ENCODE measurements around the gene WDFY4. TPM values are rescaled to one million over a fixed set of nuclear protein-coding genes. Genes with fewer than 3 reads are reported as not detected.

WDFY4 gene
- total RNA-seq, 2 donors from 2014 or later, result not detected

GRCh38 chr10:48813825-48814224 lies 129.2 kb downstream of the WDFY4 start:
- no peak for DNase-seq
- Mint-ChIP-seq H3K27me3 (ENCODE audit: insufficient read depth) (peaks cover 68% of the 10 kb centered on the region), H3K27ac (no peak overlapping the region), H3K36me3 (ENCODE audit: low read depth) (no peaks in the 10 kb centered on the region), H3K4me3 (no peak overlapping the region), H3K4me1 (no peaks in the 10 kb centered on the region), H3K9me3 (no peaks in the 10 kb centered on the region)
- H3K4me1 ChIP-seq (ENCODE audit: control insufficient read depth, insufficient read depth, low read length), result no peaks in the 10 kb centered on the region
- H3K9me3 ChIP-seq (ENCODE audit: control insufficient read depth, low read length), result no peaks in the 10 kb centered on the region
- no peak overlapping the region for H3K27ac ChIP-seq (ENCODE audit: low read depth, low read length)
- H3K4me3 ChIP-seq (ENCODE audit: low read length), result no peak overlapping the region
- H3K36me3 ChIP-seq (ENCODE audit: control insufficient read depth, insufficient read depth, low read length), result no peaks in the 10 kb centered on the region
- WGBS, 2 experiments (ENCODE audit: insufficient coverage in 1 of 2, insufficient read length in 1 of 2), result 90 to 100% methylated on average over 1 to 3 of the region's 3 CpGs
- H3K9ac ChIP-seq (ENCODE audit: extremely low read depth, low read length, poor library complexity, severe bottlenecking), result no peak overlapping the region
- H3K27me3 ChIP-seq (ENCODE audit: control insufficient read depth, insufficient read depth, low read length, poor library complexity, severe bottlenecking), result no peaks in the 10 kb centered on the region
- TF ChIP-seq CTCF (conservative IDR thresholded peaks at IDR 0.05), result no peak

GRCh38 chr10:48814933-48815332 lies 130.3 kb downstream of the WDFY4 start:
- Histone ChIP-seq H3K36me3 (ENCODE audit: control insufficient read depth, insufficient read depth, low read length) (no peaks in the 10 kb centered on the region), H3K27ac (ENCODE audit: low read depth, low read length) (no peak overlapping the region), H3K4me1 (ENCODE audit: control insufficient read depth, insufficient read depth, low read length) (no peaks in the 10 kb centered on the region), H3K9me3 (ENCODE audit: control insufficient read depth, low read length) (no peaks in the 10 kb centered on the region), H3K27me3 (ENCODE audit: control insufficient read depth, insufficient read depth, low read length, poor library complexity, severe bottlenecking) (no peaks in the 10 kb centered on the region), H3K9ac (ENCODE audit: extremely low read depth, low read length, poor library complexity, severe bottlenecking) (no peak overlapping the region), H3K4me3 (ENCODE audit: low read length) (no peak overlapping the region)
- Mint-ChIP-seq H3K27me3 (ENCODE audit: insufficient read depth) (peaks cover 79% of the 10 kb centered on the region), H3K27ac (no peak overlapping the region), H3K4me1 (no peaks in the 10 kb centered on the region), H3K4me3 (no peak overlapping the region), H3K36me3 (ENCODE audit: low read depth) (no peaks in the 10 kb centered on the region), H3K9me3 (no peaks in the 10 kb centered on the region)
- no peak for DNase-seq
- TF ChIP-seq CTCF (conservative IDR thresholded peaks at IDR 0.05), result no peak
- WGBS, 2 experiments (ENCODE audit: insufficient coverage in 1 of 2, insufficient read length in 1 of 2), result 50% methylated on average over 1 of the region's 1 CpG; no CpG with 5 or more reads in 1 of the 2 experiments

- no peaks in the 10 kb centered on the region for H3K36me3 ChIP-seq (ENCODE audit: control insufficient read depth, insufficient read depth, low read length)
- 95 to 97% methylated on average over 4 to 10 of the region's 10 CpGs for WGBS, 2 experiments (ENCODE audit: insufficient coverage in 1 of 2, insufficient read length in 1 of 2)
- H3K27me3 Mint-ChIP-seq (ENCODE audit: insufficient read depth), result peaks cover 82% of the 10 kb centered on the region
- H3K27ac ChIP-seq (ENCODE audit: low read depth, low read length), result no peak overlapping the region
- H3K9ac ChIP-seq (ENCODE audit: extremely low read depth, low read length, poor library complexity, severe bottlenecking), result no peak overlapping the region
- H3K27ac Mint-ChIP-seq, result no peak overlapping the region
- no peaks in the 10 kb centered on the region for H3K4me1 ChIP-seq (ENCODE audit: control insufficient read depth, insufficient read depth, low read length)
- no peaks in the 10 kb centered on the region for H3K27me3 ChIP-seq (ENCODE audit: control insufficient read depth, insufficient read depth, low read length, poor library complexity, severe bottlenecking)
- no peak overlapping the region for H3K4me3 ChIP-seq (ENCODE audit: low read length)
- no peak for TF ChIP-seq CTCF (conservative IDR thresholded peaks at IDR 0.05)
- no peaks in the 10 kb centered on the region for H3K36me3 Mint-ChIP-seq (ENCODE audit: low read depth)
- no peak for DNase-seq
- H3K9me3 ChIP-seq (ENCODE audit: control insufficient read depth, low read length), result no peaks in the 10 kb centered on the region
- no peaks in the 10 kb centered on the region for H3K4me1 Mint-ChIP-seq
- no peaks in the 10 kb centered on the region for H3K9me3 Mint-ChIP-seq
- no peak overlapping the region for H3K4me3 Mint-ChIP-seq
These were observed 132.5 kb downstream of the WDFY4 start for GRCh38 chr10:48817141-48817540.

All from endodermal cell (in vitro differentiated cells).